PFSK-1 (cell line): ENCODE measurements around the gene KCNMB2.

ENCODE experiments used
- FOXP2 ChIP-seq: optimal IDR thresholded peaks from 2 replicates; pipeline ENCODE3; 2011; ENCODE audit warnings: borderline replicate concordance, control low read depth, inconsistent platforms; ENCODE audit not compliant: insufficient read depth; ENCODE audit errors: extremely low read length, extremely low read depth
- POLR2AphosphoS5 ChIP-seq: IDR thresholded peaks from 2 replicates; pipeline ENCODE4 v1.6.1; 2012; ENCODE audit warnings: low read depth, mild to moderate bottlenecking, control low read depth, low read length, moderate library complexity
- REST ChIP-seq, 2 experiments: IDR thresholded peaks; 2 replicates each; pipeline versions ENCODE4 v1.6.1 to v1.8.0; 2011 to 2012; ENCODE audit warnings: low read depth in 2 of 2, low read length in 2 of 2, control low read depth in 1 of 2, inconsistent platforms in 1 of 2, mild to moderate bottlenecking in 1 of 2, moderate library complexity in 1 of 2; ENCODE audit not compliant: insufficient read depth in 1 of 2
- SIN3A ChIP-seq: IDR thresholded peaks from 2 replicates; pipeline ENCODE4 v1.6.1; 2012; ENCODE audit warnings: mild to moderate bottlenecking, low read length, moderate library complexity, borderline replicate concordance; ENCODE audit not compliant: insufficient read depth
- TAF1 ChIP-seq: IDR thresholded peaks from 2 replicates; pipeline ENCODE4 v1.6.1; 2012; ENCODE audit warnings: low read length, control low read depth, borderline replicate concordance; ENCODE audit not compliant: insufficient read depth

The KCNMB2 gene

DNA sequence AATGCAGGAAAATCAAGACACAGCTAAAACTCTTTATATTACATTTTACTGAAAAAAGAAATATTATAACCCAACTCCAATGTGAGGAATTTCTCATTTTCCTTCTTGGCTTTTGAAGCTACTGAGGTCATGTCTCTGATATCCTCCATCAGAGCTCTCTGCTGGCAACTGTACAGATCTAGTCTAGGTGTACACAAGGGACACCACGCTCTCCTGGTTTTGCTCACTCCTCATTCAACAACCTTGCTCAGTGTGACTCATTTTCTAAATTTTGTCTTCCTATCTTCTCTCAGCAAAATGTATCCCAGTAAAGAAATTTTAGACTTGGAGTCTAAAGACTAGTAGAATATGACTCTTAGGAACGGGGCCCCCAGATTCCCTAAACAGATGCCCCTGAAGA lies 144.3 kb downstream of the KCNMB2 start:
- no peak for TF ChIP-seq FOXP2

DNA sequence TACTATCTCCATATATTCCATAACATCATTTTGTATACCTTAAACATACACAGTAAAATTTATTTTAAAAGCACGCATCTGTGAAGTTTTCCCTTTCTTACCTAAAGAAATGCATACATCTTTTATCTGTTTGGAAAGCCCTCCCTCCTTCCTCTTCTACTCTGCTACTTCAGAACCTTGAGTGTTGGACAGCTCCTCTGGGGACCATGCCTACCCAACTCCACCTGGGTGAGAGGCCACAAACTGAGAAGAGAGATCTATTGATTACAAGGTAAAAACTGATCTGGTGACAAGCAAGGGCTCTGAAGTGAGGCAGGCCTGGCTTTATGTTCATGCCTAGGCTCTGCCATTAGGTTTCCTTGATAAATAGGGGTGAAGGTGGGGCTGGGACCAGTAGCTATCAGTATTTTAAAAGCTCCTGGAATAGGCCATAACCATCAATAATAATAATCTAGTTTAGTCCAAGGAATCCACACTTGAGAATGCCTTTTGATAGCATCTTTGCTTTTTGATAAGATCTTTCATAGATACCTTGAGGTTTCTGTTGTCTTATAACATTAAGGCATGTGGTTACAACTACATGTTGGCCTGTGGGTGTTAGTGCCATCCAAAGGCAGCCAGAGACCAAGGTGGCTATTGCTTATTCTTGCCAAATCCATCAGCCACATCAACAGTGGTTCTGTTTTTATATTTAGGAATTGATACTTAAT lies 148.8 kb downstream of the KCNMB2 start:
- no peak for TF ChIP-seq FOXP2
- no peak for TF ChIP-seq SIN3A
- TF ChIP-seq TAF1 = no peak
- TF ChIP-seq REST (IDR thresholded peaks at IDR 0.05; ENCODE audit: insufficient read depth in 1 of 2, low read depth in 2 of 2, low read length in 2 of 2) = peak; percentile 79 to 93

- TF ChIP-seq REST (IDR thresholded peaks at IDR 0.05; ENCODE audit: insufficient read depth in 1 of 2, low read depth in 2 of 2, low read length in 2 of 2) (no peak), TAF1 (no peak), SIN3A (no peak), FOXP2 (no peak), POLR2AphosphoS5 (no peak)
These were observed 149.3 kb downstream of the KCNMB2 start for GRCh38 chr3:178685591-178685906.

- TF ChIP-seq POLR2AphosphoS5 = no peak
- no peak for TF ChIP-seq SIN3A
- TF ChIP-seq FOXP2 = no peak
- no peak for TF ChIP-seq REST (IDR thresholded peaks at IDR 0.05; ENCODE audit: insufficient read depth in 1 of 2, low read depth in 2 of 2, low read length in 2 of 2)
- TF ChIP-seq TAF1 = no peak
These were observed 150.6 kb downstream of the KCNMB2 start for GRCh38 chr3:178686826-178687225.

DNA sequence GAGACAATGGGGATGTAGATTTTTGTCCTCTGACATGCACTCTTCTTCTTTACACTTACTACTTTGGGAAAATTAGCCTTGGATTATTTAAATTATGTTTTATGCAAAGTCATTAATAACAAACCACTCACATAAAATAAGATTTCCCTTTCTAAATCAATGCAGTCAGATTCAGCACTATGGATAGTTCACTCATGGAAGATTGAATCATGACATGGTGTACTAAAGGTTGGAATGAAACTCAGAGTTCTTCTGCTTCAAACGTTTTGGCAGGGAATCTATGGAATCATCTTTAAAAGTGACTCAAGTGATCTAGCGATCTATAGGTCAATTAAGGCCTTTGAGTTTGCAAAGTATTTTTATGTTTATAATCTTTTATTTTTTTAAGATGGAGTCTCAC lies 154.3 kb downstream of the KCNMB2 start:
- TF ChIP-seq FOXP2 = no peak
- TF ChIP-seq POLR2AphosphoS5 = no peak
- TF ChIP-seq REST (IDR thresholded peaks at IDR 0.05; ENCODE audit: insufficient read depth in 1 of 2, low read depth in 2 of 2, low read length in 2 of 2) = peak; percentile 73 to 85
- TF ChIP-seq SIN3A = no peak
- TF ChIP-seq TAF1 = no peak
